ENCODE data around the gene NAB1.
"Not testable (repeated sequence)": the region's sequence is repeated elsewhere in the genome, so short reads cannot be mapped to it uniquely, and the experiment has no call there.

The NAB1 gene

DNA sequence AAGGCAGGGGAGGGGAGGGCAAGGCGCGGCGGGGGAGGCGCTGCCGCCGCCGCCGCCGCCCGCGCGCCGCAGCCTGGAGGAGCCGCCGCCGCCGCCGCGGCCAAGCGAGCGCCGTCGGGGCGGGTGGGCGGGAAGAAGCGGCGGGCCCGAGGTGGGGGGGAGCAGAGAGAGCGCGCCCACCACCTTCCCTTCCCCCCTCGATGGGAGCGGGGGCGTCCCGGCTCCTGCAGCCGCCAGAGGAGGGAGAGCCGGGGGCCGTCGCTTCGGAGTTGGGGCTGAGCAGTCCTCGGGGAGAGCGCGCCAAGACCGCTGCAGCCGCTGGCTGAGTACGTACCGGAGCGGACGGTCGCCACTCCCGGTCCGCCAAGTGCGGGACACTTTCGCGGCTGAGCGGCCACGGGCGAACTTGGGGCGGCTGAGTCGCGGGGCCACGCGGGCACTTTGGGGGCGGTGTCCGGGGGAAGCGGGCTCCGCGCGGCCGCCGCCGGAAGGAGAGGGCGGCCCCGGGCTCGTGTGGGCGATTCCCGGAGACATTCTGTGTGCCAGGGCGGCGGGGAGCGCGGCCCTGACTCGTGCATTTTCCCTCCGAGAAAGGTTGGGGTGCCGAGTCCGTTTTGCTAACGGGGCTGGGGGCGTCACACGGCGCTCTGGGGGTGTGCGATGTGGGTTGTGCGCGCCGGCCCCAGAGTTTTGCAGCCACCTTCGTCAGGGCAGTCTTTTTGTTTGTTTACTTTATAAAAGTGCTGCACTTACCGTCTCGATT is at the start of gene NAB1:
NAB1 (plus strand) TSS at position 49 of the 763 bp plus-strand sequence. CDS start 10,094 bp downstream, outside the sequence.
- DNase-seq (ENCODE audit: low read depth, low spot score): no peak

DNA sequence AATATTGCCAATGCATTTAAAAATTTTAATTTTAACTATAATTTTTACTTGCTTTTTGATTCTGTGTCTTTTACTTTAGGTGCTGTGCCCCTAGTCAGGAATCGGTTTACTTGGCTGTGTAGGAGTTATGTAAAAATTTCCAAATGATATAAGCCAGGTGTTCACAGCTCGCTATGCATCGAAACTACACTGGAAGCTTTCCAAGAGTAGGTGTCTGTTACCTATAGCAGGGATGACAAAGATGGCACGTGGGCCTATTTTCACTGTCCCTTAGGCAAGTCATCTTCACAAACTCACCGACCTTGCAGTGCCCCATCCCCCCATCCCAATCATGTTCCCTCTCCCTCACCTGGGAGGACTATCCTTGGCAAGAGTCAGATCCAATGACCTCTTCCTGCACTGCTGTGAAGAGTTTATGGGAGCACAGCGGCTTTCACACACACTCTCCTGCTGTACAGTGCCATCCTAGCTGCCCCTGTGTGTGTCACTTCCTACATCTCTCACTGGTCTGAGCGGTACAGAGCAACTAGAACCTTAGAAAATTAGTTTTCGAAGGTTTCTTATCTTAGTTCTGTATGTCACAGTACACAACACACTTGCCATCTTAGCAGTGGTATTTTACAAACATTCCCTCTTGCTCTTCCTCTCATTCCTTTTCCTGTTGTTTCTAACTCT is 49.2 kb upstream of the NAB1 start:
- DNase-seq (ENCODE audit: low read depth, low spot score): no peak

GRCh38 chr2:190600293-190601103 is 48.4 kb upstream of the NAB1 start:
- no peak for DNase-seq (ENCODE audit: low read depth, low spot score)

- DNase-seq (ENCODE audit: low read depth, low spot score): no peak
Observed at GRCh38 chr2:190603374-190603773, 45.5 kb upstream of the NAB1 start.

DNA sequence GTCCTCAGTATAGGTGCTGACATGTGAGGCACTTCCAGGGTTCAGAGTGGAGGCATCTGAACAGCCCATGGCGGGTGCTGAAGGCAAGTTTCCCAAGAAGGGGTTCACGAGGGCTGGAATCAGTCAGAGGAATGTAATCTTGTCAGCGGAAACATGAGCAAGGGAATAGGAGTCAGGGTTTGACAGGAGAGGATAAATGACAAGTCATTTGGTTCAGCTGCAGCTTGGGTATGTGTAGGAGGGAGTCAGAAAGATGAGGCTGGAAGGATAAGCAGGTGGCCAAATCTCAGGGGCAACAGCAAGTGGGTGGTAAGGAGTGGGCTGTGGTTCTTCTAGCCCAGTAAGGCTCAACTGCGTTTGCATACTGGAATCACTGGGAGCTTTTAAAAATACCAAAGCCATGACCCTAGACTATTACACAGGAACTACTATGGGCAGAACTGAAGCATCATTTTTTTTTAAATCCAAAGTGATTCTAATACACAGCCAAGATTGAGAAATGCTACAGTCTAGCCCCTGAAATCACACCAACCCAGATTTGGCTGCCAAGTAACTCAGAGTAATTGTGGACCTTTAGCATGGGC is 41.8 kb upstream of the NAB1 start:
- no peak for DNase-seq (ENCODE audit: low read depth, low spot score)

DNA sequence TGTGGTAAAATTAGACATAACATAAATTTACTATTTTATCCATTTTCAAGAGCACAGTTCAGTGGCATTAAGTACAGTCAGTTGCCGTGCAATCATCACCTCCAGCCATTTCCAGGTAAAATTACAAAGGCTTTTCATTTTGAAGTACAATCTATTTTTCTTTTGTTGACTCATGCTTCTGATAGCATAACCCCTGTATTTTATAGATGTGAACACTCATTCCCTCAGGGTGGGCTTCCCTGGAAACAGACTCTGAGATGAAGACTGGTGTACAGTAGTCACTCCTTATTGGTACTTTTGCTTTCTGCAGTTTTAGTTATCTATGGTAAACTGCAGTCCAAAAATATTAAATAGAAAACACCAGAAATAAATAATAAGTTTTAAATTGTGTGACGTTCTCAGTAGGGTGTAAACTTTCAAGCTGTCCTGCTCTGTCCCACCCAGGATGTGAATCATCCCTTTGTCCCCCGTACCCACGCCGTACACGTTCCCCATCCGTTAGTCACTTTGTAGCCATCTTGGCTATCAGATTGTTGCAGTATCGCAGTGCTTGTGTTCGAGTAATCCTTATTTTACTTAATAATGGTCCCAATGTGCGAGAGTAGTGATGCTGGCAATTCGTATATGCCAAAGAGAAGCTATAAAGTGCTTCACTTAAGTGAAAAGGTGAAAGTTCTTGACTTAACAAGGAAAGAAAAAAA is 41.1 kb upstream of the NAB1 start:
- no peak for DNase-seq (ENCODE audit: low read depth, low spot score)

GRCh38 chr2:190608863-190609262 is 40.0 kb upstream of the NAB1 start:
- DNase-seq (ENCODE audit: low read depth, low spot score): not testable (repeated sequence)

GRCh38 chr2:190609397-190609796 is 39.5 kb upstream of the NAB1 start:
- not testable (repeated sequence) for DNase-seq (ENCODE audit: low read depth, low spot score)

DNA sequence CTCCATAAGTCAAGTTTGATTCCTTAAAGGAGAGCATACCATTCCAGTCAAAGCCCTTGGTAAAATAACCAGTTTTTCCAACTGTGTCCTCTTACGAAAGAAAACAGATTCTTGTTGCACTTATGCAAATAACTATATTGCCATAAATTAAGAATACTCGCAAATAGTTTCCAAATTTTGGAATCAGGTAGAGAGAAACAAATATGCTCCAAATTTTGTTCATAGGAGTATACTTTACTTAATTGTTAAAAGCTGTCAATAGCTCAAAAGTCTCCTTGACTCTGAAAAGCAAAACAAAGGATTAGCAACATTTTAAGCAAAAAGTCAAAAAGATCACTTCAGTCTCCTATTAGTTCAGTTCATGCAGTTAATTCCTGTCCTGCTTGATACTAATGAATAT is 38.4 kb upstream of the NAB1 start:
- DNase-seq (ENCODE audit: low read depth, low spot score): not testable (repeated sequence)

DNA sequence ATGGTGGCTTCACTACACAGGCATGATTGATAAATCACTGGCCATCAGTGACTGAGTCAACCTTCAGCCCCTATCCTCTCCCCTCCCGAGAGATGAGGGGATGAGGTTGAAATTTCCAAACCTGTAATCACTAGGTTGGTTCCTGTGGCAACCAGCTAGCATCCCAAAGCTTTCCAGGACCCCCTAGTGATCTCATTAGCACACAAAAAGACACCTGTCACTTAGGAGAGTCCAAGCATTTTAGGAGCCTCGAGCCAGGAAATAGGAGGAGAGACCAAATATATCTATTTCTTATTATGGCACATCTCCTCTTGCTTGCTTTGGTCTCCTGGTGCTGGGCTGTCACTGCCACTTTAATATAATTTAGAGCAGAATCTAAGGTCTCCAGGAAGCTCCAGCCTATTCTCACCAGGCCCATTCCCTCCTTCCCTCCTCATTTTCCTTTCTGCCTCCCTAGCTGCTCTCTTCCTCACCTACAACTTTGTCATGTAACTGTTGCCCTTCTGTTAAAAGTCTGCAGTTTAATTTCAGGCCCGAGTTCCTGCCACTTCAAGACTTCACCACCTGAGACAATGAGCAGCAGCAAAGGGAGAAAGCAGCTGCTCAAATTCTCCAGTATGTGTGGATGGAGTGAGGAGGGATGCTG is 33.2 kb upstream of the NAB1 start:
- no peak for DNase-seq (ENCODE audit: low read depth, low spot score)

DNA sequence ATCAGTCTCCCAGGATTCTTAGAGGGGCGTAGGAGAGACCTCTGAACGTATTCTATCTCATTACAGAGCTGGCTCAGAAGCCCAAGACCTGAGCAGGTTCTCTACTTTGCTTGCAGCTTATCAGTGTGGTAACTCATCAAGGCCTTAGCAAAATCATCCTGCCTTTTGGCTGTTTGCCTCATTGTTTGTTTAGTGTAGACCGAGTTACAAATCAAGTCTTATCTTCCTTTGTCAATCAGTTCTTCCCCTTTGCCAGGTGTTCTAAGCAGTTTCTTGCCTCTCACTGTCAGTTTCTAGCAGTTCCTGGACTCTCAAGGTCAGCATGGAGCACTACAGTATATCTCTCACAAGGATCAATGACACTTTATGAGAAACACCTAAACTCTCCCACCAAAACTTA is 30.9 kb upstream of the NAB1 start:
- DNase-seq (ENCODE audit: low read depth, low spot score): no peak

- DNase-seq (ENCODE audit: low read depth, low spot score): no peak
Observed at GRCh38 chr2:190625691-190626090, 23.2 kb upstream of the NAB1 start.

- DNase-seq (ENCODE audit: low read depth, low spot score): no peak
Observed at GRCh38 chr2:190626641-190627210, 22.2 kb upstream of the NAB1 start.

DNA sequence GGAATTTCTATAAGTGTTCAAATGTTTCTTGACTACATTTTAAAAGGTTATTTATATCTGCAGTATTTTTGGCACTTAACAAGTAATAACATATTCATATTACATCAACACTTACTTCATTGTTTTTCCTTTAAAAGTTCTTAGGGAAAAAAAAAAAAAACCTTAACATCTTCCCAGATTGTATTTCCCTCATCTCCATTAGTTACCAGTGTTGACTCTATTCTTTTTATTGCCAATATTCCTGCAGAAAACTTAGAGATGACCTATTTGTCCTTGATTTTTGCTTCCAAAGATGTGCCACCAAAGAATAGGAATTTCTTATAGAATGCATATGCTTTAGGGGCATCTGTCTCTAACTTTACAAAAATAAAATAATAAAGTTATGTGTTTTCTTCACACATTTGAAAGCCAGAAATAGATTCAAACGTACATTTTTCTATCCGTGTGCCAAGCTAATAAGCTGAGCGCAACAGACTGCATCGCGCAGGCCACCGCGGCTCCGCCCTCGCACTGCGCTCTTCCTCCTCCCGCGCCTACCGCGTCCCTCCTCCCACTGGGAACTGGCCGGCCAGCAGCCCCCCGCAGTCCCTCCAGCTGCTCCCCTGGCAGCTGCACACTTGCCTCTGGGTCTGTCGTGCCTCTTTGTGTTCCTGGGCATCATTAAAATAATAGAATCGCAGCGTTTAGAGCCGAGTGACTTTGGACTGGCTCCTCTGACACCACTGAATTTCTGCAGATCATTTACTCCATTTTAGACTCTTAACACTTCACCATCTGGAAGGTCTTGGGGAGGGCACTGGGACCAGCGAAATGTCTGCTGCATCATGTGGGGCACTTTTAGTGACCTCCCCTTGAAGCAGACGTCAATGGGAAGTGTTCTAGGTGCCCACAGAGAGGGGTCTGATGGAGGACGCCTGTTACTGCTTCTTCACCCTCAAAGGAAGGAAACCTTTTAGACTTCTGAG is 21.2 kb upstream of the NAB1 start:
- no peak for DNase-seq (ENCODE audit: low read depth, low spot score)

DNA sequence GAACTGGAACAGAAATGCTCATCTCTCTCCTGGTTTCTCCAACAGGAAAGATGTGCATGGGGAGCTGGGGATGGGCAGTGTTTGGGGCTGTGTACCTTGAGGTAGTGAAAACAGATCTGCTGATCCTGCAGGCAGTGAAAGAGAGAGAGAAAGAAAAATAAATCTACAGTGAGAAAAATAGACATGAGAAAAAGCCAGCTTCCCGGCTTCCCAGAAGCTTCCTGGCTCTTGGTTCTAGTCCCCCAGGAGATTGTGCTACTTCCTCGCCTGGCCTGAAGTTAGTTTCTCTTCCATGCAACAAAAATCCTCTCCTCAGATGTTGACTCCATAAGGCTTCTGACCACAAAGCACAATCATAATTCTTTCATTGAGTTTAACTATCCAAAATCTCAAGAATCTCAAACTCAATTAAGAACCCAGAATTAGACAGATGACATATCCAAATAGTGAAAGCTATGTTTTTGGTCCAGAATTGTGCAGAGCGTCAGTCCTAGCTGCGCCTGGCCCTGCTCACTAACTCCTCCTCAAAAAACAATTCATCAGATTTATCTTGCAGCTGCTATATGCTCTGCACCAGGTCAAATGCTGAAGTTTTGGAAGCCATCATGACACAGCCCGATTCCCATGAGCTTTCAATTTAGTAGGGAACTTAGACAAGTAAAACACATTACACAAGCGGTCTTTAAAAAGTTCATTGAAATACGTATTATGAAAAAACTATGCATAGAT is 20.1 kb upstream of the NAB1 start:
- DNase-seq (ENCODE audit: low read depth, low spot score): no peak

- no peak for DNase-seq (ENCODE audit: low read depth, low spot score)
Observed at GRCh38 chr2:190634381-190634780, 14.5 kb upstream of the NAB1 start.

GRCh38 chr2:190635781-190636180 is 13.1 kb upstream of the NAB1 start:
- no peak for DNase-seq (ENCODE audit: low read depth, low spot score)

GRCh38 chr2:190636361-190636760 is 12.5 kb upstream of the NAB1 start:
- DNase-seq (ENCODE audit: low read depth, low spot score): no peak

DNA sequence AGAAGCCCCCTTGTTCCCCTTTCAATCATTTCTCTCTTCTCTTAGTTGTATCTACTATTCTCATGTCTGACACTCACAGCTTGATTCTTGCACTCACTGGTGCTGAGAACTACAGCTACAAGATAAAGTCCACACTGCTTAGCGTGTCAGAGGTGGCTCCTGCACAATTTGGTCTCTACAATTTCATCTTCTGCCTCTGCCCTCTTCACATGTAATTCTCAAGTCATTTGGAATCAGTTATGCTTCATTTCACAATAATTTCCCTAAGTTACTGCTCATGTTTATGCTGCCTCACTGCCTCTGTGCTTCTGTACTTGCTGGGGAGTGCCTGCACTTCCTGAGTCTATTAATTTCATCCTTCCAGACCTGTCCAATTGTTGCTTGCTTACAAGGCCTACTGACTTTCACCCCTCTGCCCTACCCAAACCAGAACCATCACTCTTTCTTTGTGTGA is 11.6 kb upstream of the NAB1 start:
- DNase-seq (ENCODE audit: low read depth, low spot score): no peak
